CD4-positive, alpha-beta T cell (primary cell): ENCODE measurements around the gene PLPPR3. TPM values are rescaled to one million over a fixed set of nuclear protein-coding genes. Genes with fewer than 3 reads are reported as not detected.

Source experiments
- ATAC-seq: fragments of 200-7000 bp; cut with Tn5 transposase; one replicate; pipeline ENCODE4 v1.10.0; 2022; ENCODE audit warnings: mild to moderate bottlenecking; ENCODE audit not compliant: poor library complexity
- CTCF ChIA-PET: fragments of 350-600 bp; sonication (Branson Sonifier 250); formaldehyde crosslinking; loops from one replicate; lab custom pipeline; 2021; ENCODE audit warnings: antibody characterized with exemption, inconsistent platforms; lab: Charles Lee
- POLR2A ChIA-PET: fragments of 350-600 bp; sonication (Branson Sonifier 250); formaldehyde crosslinking; loops from one replicate; lab custom pipeline; 2021; ENCODE audit warnings: antibody characterized with exemption, inconsistent platforms; lab: Charles Lee
- DNase-seq, 14 experiments: peaks; one replicate each; pipeline ENCODE4 v3.0.0-alpha.2; 2013 to 2020; ENCODE audit warnings: mixed read lengths in 2 of 14
- H3K27ac ChIP-seq, 2 donors: one replicate each; pipeline versions ENCODE4 v1.5.1 to v1.7.0; 2013; ENCODE audit warnings: low read length in 2 of 2, low read depth in 1 of 2, mild to moderate bottlenecking in 1 of 2
- H3K27me3 ChIP-seq, 2 experiments: 1 replicate in 1 of 2; 2 replicates in 1 of 2; pipeline versions ENCODE4 v1.6.1 to v1.7.0; 2013; ENCODE audit warnings: low read length in 2 of 2, control low read depth in 1 of 2, mild to moderate bottlenecking in 1 of 2, moderate library complexity in 1 of 2; ENCODE audit not compliant: insufficient read depth in 2 of 2, control insufficient read depth in 1 of 2
- H3K36me3 ChIP-seq: one replicate; pipeline ENCODE4 v1.6.1; 2013; ENCODE audit warnings: low read length, control low read depth; ENCODE audit not compliant: insufficient read depth
- H3K4me1 ChIP-seq: one replicate; pipeline ENCODE4 v1.6.1; 2013; ENCODE audit warnings: low read length, control low read depth; ENCODE audit not compliant: insufficient read depth
- H3K4me3 ChIP-seq: one replicate; pipeline ENCODE4 v1.5.1; 2013; ENCODE audit warnings: mild to moderate bottlenecking, low read length, moderate library complexity
- H3K9me3 ChIP-seq, 2 experiments: 1 replicate in 1 of 2; 2 replicates in 1 of 2; pipeline versions ENCODE4 v1.6.1 to v1.7.0; 2013; ENCODE audit warnings: low read length in 2 of 2, mild to moderate bottlenecking in 2 of 2, control low read depth in 1 of 2, moderate library complexity in 1 of 2; ENCODE audit not compliant: control insufficient read depth in 1 of 2, insufficient read depth in 1 of 2
- H3K27ac Mint-ChIP-seq: one replicate; pipeline ENCODE4 v1.8.0; 2020; ENCODE audit warnings: mixed read lengths
- H3K27me3 Mint-ChIP-seq: one replicate; pipeline ENCODE4 v1.8.0; 2021; ENCODE audit warnings: mixed read lengths
- H3K36me3 Mint-ChIP-seq: one replicate; pipeline ENCODE4 v1.8.0; 2021; ENCODE audit warnings: low read depth, mixed read lengths
- H3K4me1 Mint-ChIP-seq: one replicate; pipeline ENCODE4 v1.8.0; 2021; ENCODE audit warnings: low read depth, mixed read lengths
- H3K4me3 Mint-ChIP-seq: one replicate; pipeline ENCODE4 v1.8.0; 2020; ENCODE audit warnings: mild to moderate bottlenecking, mixed read lengths
- H3K9me3 Mint-ChIP-seq: one replicate; pipeline ENCODE4 v1.8.0; 2020; ENCODE audit warnings: mixed read lengths
- intact Hi-C, 2 experiments: fragments of 100-400 bp; cut with DNase I in 1 of 2; cut with micrococcal nuclease in 1 of 2; formaldehyde crosslinking; loops; one replicate each; pipeline versions ENCODE4 v1.15.1 to v1.9.0; 2023 to 2025; cut with DNase I, micrococcal nuclease
- total RNA-seq, 174 experiments: library from RNA in 2 of 174; stranded (reverse) in 2 of 174; gene quantifications; one replicate each; pipeline ENCODE4 v1.2.3 and lab custom pipeline; 2021 to 2026
- TF ChIP-seq, protein P1 (sequence below): fragments of 200-600 bp; IDR thresholded peaks from one replicate; pipeline ENCODE4 v1.8.0; 2022; ENCODE audit warnings: antibody characterized with exemption, mild to moderate bottlenecking

The PLPPR3 gene
- total RNA-seq, 2 experiments from 2014 or later, result not detected

GRCh38 chr19:797528-798414 lies 24.0 kb downstream of the PLPPR3 start:
- DNase-seq (peak; percentile 71 to 95 (median 87)), ATAC-seq (peak; percentile 10)
- Histone ChIP-seq H3K4me3 (peak overlapping the region; percentile 79), H3K27me3 (no peaks in the 10 kb centered on the region), H3K36me3 (peaks cover 34% of the 10 kb centered on the region), H3K4me1 (peaks cover 56% of the 10 kb centered on the region), H3K9me3 (no peaks in the 10 kb centered on the region), H3K27ac (peak overlapping the region; percentile 63 to 72)
- Mint-ChIP-seq H3K36me3 (peaks cover 38% of the 10 kb centered on the region), H3K9me3 (no peaks in the 10 kb centered on the region), H3K27me3 (no peaks in the 10 kb centered on the region), H3K4me3 (peak overlapping the region; percentile 89), H3K4me1 (peaks cover 44% of the 10 kb centered on the region), H3K27ac (peak overlapping the region; percentile 87)
- intact Hi-C loops, result loop anchor here (1.0 to 10.0 kb wide), 6 partner anchors 116 to 447 kb away; partner anchors contain the start of genes RNF126 (in 2 of the 2), ATP5F1D (in 1 of the 2), GPX4 (in 1 of the 2) and MIDN (in 1 of the 2)
- POLR2A ChIA-PET, result interaction anchor here (0.6 to 2.2 kb wide), 14 partner anchors 59 to 477 kb away, joined by 3 to 11 read pairs (median 5); partner anchors contain the start of genes ARHGAP45, CIRBP, FAM174C and GPX4
- TF ChIP-seq, protein P1, sequence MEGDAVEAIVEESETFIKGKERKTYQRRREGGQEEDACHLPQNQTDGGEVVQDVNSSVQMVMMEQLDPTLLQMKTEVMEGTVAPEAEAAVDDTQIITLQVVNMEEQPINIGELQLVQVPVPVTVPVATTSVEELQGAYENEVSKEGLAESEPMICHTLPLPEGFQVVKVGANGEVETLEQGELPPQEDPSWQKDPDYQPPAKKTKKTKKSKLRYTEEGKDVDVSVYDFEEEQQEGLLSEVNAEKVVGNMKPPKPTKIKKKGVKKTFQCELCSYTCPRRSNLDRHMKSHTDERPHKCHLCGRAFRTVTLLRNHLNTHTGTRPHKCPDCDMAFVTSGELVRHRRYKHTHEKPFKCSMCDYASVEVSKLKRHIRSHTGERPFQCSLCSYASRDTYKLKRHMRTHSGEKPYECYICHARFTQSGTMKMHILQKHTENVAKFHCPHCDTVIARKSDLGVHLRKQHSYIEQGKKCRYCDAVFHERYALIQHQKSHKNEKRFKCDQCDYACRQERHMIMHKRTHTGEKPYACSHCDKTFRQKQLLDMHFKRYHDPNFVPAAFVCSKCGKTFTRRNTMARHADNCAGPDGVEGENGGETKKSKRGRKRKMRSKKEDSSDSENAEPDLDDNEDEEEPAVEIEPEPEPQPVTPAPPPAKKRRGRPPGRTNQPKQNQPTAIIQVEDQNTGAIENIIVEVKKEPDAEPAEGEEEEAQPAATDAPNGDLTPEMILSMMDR, result no peak
- CTCF ChIA-PET, result no interaction called here

DNA sequence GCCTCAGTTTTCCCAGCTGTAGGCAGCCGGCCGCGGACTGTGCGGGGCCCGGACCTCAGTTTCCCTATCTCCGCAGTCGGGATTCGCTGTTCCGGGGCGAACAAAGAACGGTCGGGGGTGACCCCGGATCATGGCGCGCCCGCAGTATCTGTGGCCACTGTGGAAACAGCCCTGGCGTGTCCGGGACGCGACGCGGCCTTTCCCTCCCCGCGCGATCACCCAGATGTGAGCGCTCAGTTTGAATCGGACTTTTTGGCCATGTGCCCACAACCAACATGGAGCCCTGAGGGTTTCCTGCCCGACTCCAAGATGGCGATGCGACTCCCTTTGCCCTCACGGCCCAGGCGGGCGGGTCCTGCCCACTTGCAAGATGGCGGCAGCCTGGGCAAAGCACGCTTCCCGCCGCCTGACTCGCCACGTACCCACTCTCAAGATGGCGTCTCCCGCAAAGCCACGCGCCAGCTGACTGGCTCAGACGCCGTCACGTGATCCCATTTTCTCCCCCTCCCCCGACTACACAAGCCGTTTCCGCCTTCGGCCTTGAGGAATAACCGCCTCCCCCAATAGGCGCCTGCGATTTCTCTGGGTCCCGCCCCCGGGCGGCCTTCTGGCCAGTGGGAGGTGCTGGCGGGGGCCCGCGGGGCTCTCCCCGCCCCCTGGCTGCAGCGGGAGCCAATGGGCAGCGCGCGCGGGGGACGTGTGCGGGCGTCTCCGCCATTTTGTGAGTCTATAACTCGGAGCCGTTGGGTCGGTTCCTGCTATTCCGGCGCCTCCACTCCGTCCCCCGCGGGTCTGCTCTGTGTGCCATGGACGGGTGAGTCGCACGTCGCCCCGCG lies 24.8 kb downstream of the PLPPR3 start, which contains the start of gene PTBP1:
TSS of gene PTBP1 (plus strand) at position 761 of the 836 bp plus-strand sequence. CDS start at position 807, 46 bp downstream.
- H3K4me1 Mint-ChIP-seq, result peaks cover 36% of the 10 kb centered on the region
- H3K9me3 Mint-ChIP-seq, result no peaks in the 10 kb centered on the region
- ChIA-PET CTCF (no interaction called here), POLR2A (interaction anchor here (0.6 to 2.2 kb wide), 13 partner anchors 67 to 672 kb away, joined by 3 to 11 read pairs (median 5); partner anchors contain the start of genes ARHGAP45, CIRBP, FAM174C and GPX4)
- intact Hi-C loops, result loop anchor here (1.0 to 10.0 kb wide), 6 partner anchors 116 to 448 kb away; partner anchors contain the start of genes RNF126 (in 2 of the 2), ATP5F1D (in 1 of the 2), GPX4 (in 1 of the 2) and MIDN (in 1 of the 2)
- H3K4me3 ChIP-seq, result peak within 1 kb of the TSS; percentile 87
- H3K27ac ChIP-seq, result peak within 1 kb of the TSS; percentile 67 to 72
- H3K27me3 ChIP-seq, result no peaks in the 10 kb centered on the region
- DNase-seq (peak; percentile 97 to 100 (median 99)), ATAC-seq (peak; percentile 83)
- H3K36me3 ChIP-seq, result peaks cover 31% of the 10 kb centered on the region
- TF ChIP-seq, protein P1, result no peak
- peaks cover 48% of the 10 kb centered on the region for H3K4me1 ChIP-seq
- no peaks in the 10 kb centered on the region for H3K9me3 ChIP-seq
- peaks cover 34% of the 10 kb centered on the region for H3K36me3 Mint-ChIP-seq
- peak within 1 kb of the TSS; percentile 89 for H3K4me3 Mint-ChIP-seq
- no peaks in the 10 kb centered on the region for H3K27me3 Mint-ChIP-seq
- H3K27ac Mint-ChIP-seq, result peak within 1 kb of the TSS; percentile 87
